Mucosa of rectum (tissue), 2 donors: Measurements from ENCODE around the gene PIGH.

Experiments used
- H3K27ac ChIP-seq, 2 donors: one replicate each; pipeline ENCODE4 v1.7.0; 2013; ENCODE audit warnings: inconsistent platforms in 2 of 2, low read depth in 2 of 2, low read length in 2 of 2
- H3K27me3 ChIP-seq, 2 donors: one replicate each; pipeline ENCODE4 v1.7.0; 2013; ENCODE audit warnings: low read length in 2 of 2; ENCODE audit not compliant: control insufficient read depth in 2 of 2, insufficient read depth in 2 of 2
- H3K36me3 ChIP-seq, 2 donors: one replicate each; pipeline ENCODE4 v1.7.0; 2013; ENCODE audit warnings: low read length in 2 of 2; ENCODE audit not compliant: control insufficient read depth in 2 of 2, insufficient read depth in 2 of 2
- H3K4me1 ChIP-seq, 2 donors: one replicate each; pipeline ENCODE4 v1.7.0; 2013; ENCODE audit warnings: low read length in 2 of 2, mild to moderate bottlenecking in 1 of 2; ENCODE audit not compliant: control insufficient read depth in 2 of 2, insufficient read depth in 2 of 2
- H3K4me3 ChIP-seq, 2 donors: one replicate each; pipeline ENCODE4 v1.7.0; 2013; ENCODE audit warnings: low read length in 2 of 2
- H3K9ac ChIP-seq, 2 donors: one replicate each; pipeline ENCODE4 v1.7.0; 2013; ENCODE audit warnings: low read length in 2 of 2, low read depth in 1 of 2, mild to moderate bottlenecking in 1 of 2
- H3K9me3 ChIP-seq, 2 donors: one replicate each; pipeline ENCODE4 v1.7.0; 2013; ENCODE audit warnings: low read length in 2 of 2; ENCODE audit not compliant: control insufficient read depth in 2 of 2
- donor health status: healthy.
- donor health status: Normal muscosa, but diverticular disease.

PIGH gene

GRCh38 chr14:67569651-67570290, 30.3 kb downstream of the PIGH start:
- Histone ChIP-seq H3K27me3 (no peaks in the 10 kb centered on the region), H3K4me3 (no peak overlapping the region), H3K4me1 (no peaks in the 10 kb centered on the region), H3K9me3 (no peaks in the 10 kb centered on the region), H3K36me3 (peaks cover 13 to 23% of the 10 kb centered on the region in 2 donors), H3K9ac (no peak overlapping the region), H3K27ac (no peak overlapping the region)

GRCh38 chr14:67569011-67569650, 30.9 kb downstream of the PIGH start:
- H3K9me3 ChIP-seq: no peaks in the 10 kb centered on the region
- H3K36me3 ChIP-seq: peaks cover 10 to 18% of the 10 kb centered on the region in 2 donors
- H3K4me1 ChIP-seq: no peaks in the 10 kb centered on the region
- no peaks in the 10 kb centered on the region for H3K27me3 ChIP-seq
- H3K4me3 ChIP-seq: no peak overlapping the region
- no peak overlapping the region for H3K27ac ChIP-seq
- H3K9ac ChIP-seq: no peak overlapping the region

- H3K9me3 ChIP-seq: no peaks in the 10 kb centered on the region
- no peak overlapping the region for H3K27ac ChIP-seq
- no peak overlapping the region for H3K4me3 ChIP-seq
- H3K9ac ChIP-seq: no peak overlapping the region
- peaks cover 5 to 8% of the 10 kb centered on the region in 2 donors for H3K36me3 ChIP-seq
- H3K27me3 ChIP-seq: no peaks in the 10 kb centered on the region
- H3K4me1 ChIP-seq: no peaks in the 10 kb centered on the region
Measured at GRCh38 chr14:67567654-67568053, 32.4 kb downstream of the PIGH start.

GRCh38 chr14:67566908-67567307, 33.2 kb downstream of the PIGH start:
- no peaks in the 10 kb centered on the region for H3K9me3 ChIP-seq
- no peaks in the 10 kb centered on the region for H3K4me1 ChIP-seq
- H3K9ac ChIP-seq: no peak overlapping the region
- no peak overlapping the region for H3K4me3 ChIP-seq
- peaks cover 8 to 11% of the 10 kb centered on the region in 2 donors for H3K36me3 ChIP-seq
- H3K27ac ChIP-seq: no peak overlapping the region
- H3K27me3 ChIP-seq: no peaks in the 10 kb centered on the region

- Histone ChIP-seq H3K27me3 (no peaks in the 10 kb centered on the region), H3K9ac (no peak overlapping the region), H3K36me3 (peaks cover 3 to 16% of the 10 kb centered on the region in 2 donors), H3K9me3 (no peaks in the 10 kb centered on the region), H3K4me3 (no peak overlapping the region), H3K4me1 (no peaks in the 10 kb centered on the region), H3K27ac (no peak overlapping the region)
Measured at GRCh38 chr14:67564236-67564635, 35.8 kb downstream of the PIGH start.

- H3K27ac ChIP-seq: no peak overlapping the region
- no peaks in the 10 kb centered on the region for H3K27me3 ChIP-seq
- no peaks in the 10 kb centered on the region for H3K4me1 ChIP-seq
- H3K9ac ChIP-seq: no peak overlapping the region
- H3K9me3 ChIP-seq: no peaks in the 10 kb centered on the region
- no peak overlapping the region for H3K4me3 ChIP-seq
- H3K36me3 ChIP-seq: peaks cover 12 to 22% of the 10 kb centered on the region in 2 donors
Measured at GRCh38 chr14:67562776-67563150, 37.3 kb downstream of the PIGH start.

GRCh38 chr14:67562025-67562775, 37.9 kb downstream of the PIGH start:
- Histone ChIP-seq H3K9me3 (no peaks in the 10 kb centered on the region), H3K4me3 (no peak overlapping the region), H3K27ac (no peak overlapping the region), H3K36me3 (peaks cover 13 to 26% of the 10 kb centered on the region in 2 donors), H3K27me3 (no peaks in the 10 kb centered on the region), H3K9ac (no peak overlapping the region), H3K4me1 (no peaks in the 10 kb centered on the region)

GRCh38 chr14:67559639-67560038, 40.4 kb downstream of the PIGH start:
- Histone ChIP-seq H3K4me3 (no peak overlapping the region), H3K9ac (no peak overlapping the region), H3K27me3 (no peaks in the 10 kb centered on the region), H3K9me3 (no peaks in the 10 kb centered on the region), H3K4me1 (no peaks in the 10 kb centered on the region), H3K27ac (no peak overlapping the region), H3K36me3 (peaks cover 15 to 31% of the 10 kb centered on the region in 2 donors)

- Histone ChIP-seq H3K27me3 (no peaks in the 10 kb centered on the region), H3K4me3 (no peak overlapping the region), H3K9ac (no peak overlapping the region), H3K36me3 (peaks cover 18 to 36% of the 10 kb centered on the region in 2 donors), H3K9me3 (no peaks in the 10 kb centered on the region), H3K4me1 (no peaks in the 10 kb centered on the region), H3K27ac (no peak overlapping the region)
Measured at GRCh38 chr14:67557656-67558055, 42.4 kb downstream of the PIGH start.

- no peaks in the 10 kb centered on the region for H3K4me1 ChIP-seq
- H3K4me3 ChIP-seq: no peak overlapping the region
- peaks cover 14 to 35% of the 10 kb centered on the region in 2 donors for H3K36me3 ChIP-seq
- no peaks in the 10 kb centered on the region for H3K27me3 ChIP-seq
- H3K27ac ChIP-seq: no peak overlapping the region
- H3K9me3 ChIP-seq: no peaks in the 10 kb centered on the region
- no peak overlapping the region for H3K9ac ChIP-seq
Measured at GRCh38 chr14:67557118-67557517, 43.0 kb downstream of the PIGH start.
